B cell (primary cell): ENCODE measurements around the gene JRKL. TPM values are rescaled to one million over a fixed set of nuclear protein-coding genes. Genes with fewer than 3 reads are reported as not detected.

Source experiments
- ATAC-seq: fragments of 200-7000 bp; cut with Tn5 transposase; one replicate; pipeline ENCODE4 v1.10.0; 2021; ENCODE audit warnings: low read depth, mild to moderate bottlenecking, moderate number of reproducible peaks, moderate library complexity
- CTCF ChIA-PET: fragments of 350-600 bp; sonication (Branson Sonifier 250); formaldehyde crosslinking; loops from one replicate; lab custom pipeline; 2021; ENCODE audit warnings: antibody characterized with exemption, inconsistent platforms; lab: Charles Lee
- POLR2A ChIA-PET: fragments of 350-600 bp; sonication (Branson Sonifier 250); formaldehyde crosslinking; loops from one replicate; lab custom pipeline; 2021; ENCODE audit warnings: antibody characterized with exemption; lab: Charles Lee
- DNase-seq: peaks from one replicate; pipeline ENCODE4 v3.0.0; 2013
- H2AFZ ChIP-seq: 2 replicates; pipeline ENCODE4 v1.6.1; 2012; ENCODE audit warnings: mild to moderate bottlenecking, low read depth, low read length; ENCODE audit not compliant: insufficient read depth, poor library complexity, severe bottlenecking
- H3K27ac ChIP-seq, 2 donors: 1 replicate in 1 of 2; 2 replicates in 1 of 2; pipeline ENCODE4 v1.5.1; 2012 to 2013; ENCODE audit warnings: low read length in 2 of 2, mild to moderate bottlenecking in 2 of 2, moderate library complexity in 1 of 2
- H3K27me3 ChIP-seq, 4 experiments: fragments of 200-600 bp in 1 of 4; sonication (generic) in 1 of 4; replicated peaks in 1 of 4; 1 replicate in 2 of 4; 2 replicates in 2 of 4; pipeline versions ENCODE4 v1.6.1 to v1.7.0; 2013 to 2016; ENCODE audit warnings: low read length in 3 of 4, mild to moderate bottlenecking in 2 of 4, mixed read lengths in 1 of 4, moderate library complexity in 1 of 4; ENCODE audit not compliant: insufficient read depth in 4 of 4, control insufficient read depth in 3 of 4; ENCODE audit errors: control extremely low read depth in 1 of 4
- H3K36me3 ChIP-seq, 2 experiments: replicated peaks in 1 of 2; 1 replicate in 1 of 2; 2 replicates in 1 of 2; pipeline versions ENCODE4 v1.6.1 to v1.7.1; 2013; ENCODE audit warnings: low read length in 1 of 2; ENCODE audit not compliant: insufficient read depth in 2 of 2, control insufficient read depth in 1 of 2; ENCODE audit errors: control extremely low read depth in 1 of 2, extremely low read depth in 1 of 2
- H3K4me1 ChIP-seq, 2 donors: fragments of 200-600 bp in 1 of 2; sonication (generic) in 1 of 2; 1 replicate in 1 of 2; 2 replicates in 1 of 2; pipeline versions ENCODE4 v1.5.1 to v1.6.1; 2013 to 2017; ENCODE audit warnings: low read length in 2 of 2; ENCODE audit not compliant: control insufficient read depth in 2 of 2, insufficient read depth in 2 of 2
- H3K4me2 ChIP-seq: replicated peaks from 2 replicates; pipeline ENCODE3; 2012; ENCODE audit warnings: mild to moderate bottlenecking, low read depth, low read length; ENCODE audit not compliant: poor library complexity, severe bottlenecking
- H3K4me3 ChIP-seq, 5 experiments: fragments of 200-600 bp in 1 of 5; sonication (generic) in 1 of 5; 1 replicate in 3 of 5; 2 replicates in 2 of 5; pipeline versions ENCODE4 v1.5.1 to v1.7.0; 2011 to 2016; ENCODE audit warnings: low read length in 4 of 5, mild to moderate bottlenecking in 4 of 5, low read depth in 2 of 5, control low read depth in 1 of 5, moderate library complexity in 1 of 5; ENCODE audit not compliant: insufficient read depth in 1 of 5; ENCODE audit errors: control extremely low read depth in 1 of 5, extremely low read depth in 1 of 5
- H3K79me2 ChIP-seq: fragments of 200-600 bp; sonication (generic); one replicate; pipeline ENCODE4 v1.6.0; 2016; ENCODE audit warnings: low read length; ENCODE audit not compliant: control insufficient read depth, insufficient read depth
- H3K9ac ChIP-seq: fragments of 200-600 bp; sonication (generic); 2 replicates; pipeline ENCODE4 v1.6.1; 2017; ENCODE audit warnings: mild to moderate bottlenecking, low read length, moderate library complexity
- H3K9me3 ChIP-seq, 3 donors: one replicate each; pipeline versions ENCODE4 v1.6.1 to v1.7.1; 2013; ENCODE audit warnings: low read length in 2 of 3; ENCODE audit not compliant: control insufficient read depth in 2 of 3, insufficient read depth in 1 of 3; ENCODE audit errors: control extremely low read depth in 1 of 3
- H4K20me1 ChIP-seq: 2 replicates; pipeline ENCODE4 v1.6.0; 2012; ENCODE audit warnings: mild to moderate bottlenecking, low read length; ENCODE audit not compliant: insufficient read depth, control insufficient read depth, poor library complexity, severe bottlenecking
- H3K27ac Mint-ChIP-seq: one replicate; pipeline ENCODE4 v1.8.0; 2021; ENCODE audit warnings: mixed read lengths
- H3K27me3 Mint-ChIP-seq: one replicate; pipeline ENCODE4 v1.8.0; 2021; ENCODE audit warnings: mixed read lengths
- H3K4me1 Mint-ChIP-seq: one replicate; pipeline ENCODE4 v1.8.0; 2021; ENCODE audit warnings: mixed read lengths
- H3K4me3 Mint-ChIP-seq: one replicate; pipeline ENCODE4 v1.8.0; 2021; ENCODE audit warnings: mixed read lengths
- H3K9me3 Mint-ChIP-seq: one replicate; pipeline ENCODE4 v1.8.0; 2022; ENCODE audit warnings: mixed read lengths; ENCODE audit not compliant: insufficient read depth
- EZH2 ChIP-seq: IDR thresholded peaks from 2 replicates; pipeline ENCODE4 v1.6.1; 2012; ENCODE audit warnings: borderline replicate concordance, low read depth, mild to moderate bottlenecking, moderate library complexity, low read length; ENCODE audit not compliant: insufficient read depth, poor library complexity, severe bottlenecking
- WGBS: methylation state at CpG from one replicate; pipeline ENCODE4 v1.1.5; 2013; ENCODE audit warnings: missing lambda C conversion rate; ENCODE audit not compliant: insufficient coverage; 5-methylcytosine and 5-hydroxymethylcytosine counted together
- intact Hi-C: fragments of 100-400 bp; cut with micrococcal nuclease; formaldehyde crosslinking; loops from one replicate; pipeline ENCODE4 v1.10.0; 2022
- polyA plus RNA-seq: library from polyadenylated mRNA; depleted of rRNA; stranded (reverse); fragments of >200 nt; gene quantifications from 2 replicates; pipeline ENCODE4 v1.2.3, GENCODE V29; 2012
- total RNA-seq, 2 donors: library from RNA; stranded (reverse); fragments of 120-200 nt in 1 of 2; gene quantifications; 1 replicate in 1 of 2; 2 replicates in 1 of 2; pipeline versions ENCODE4 v1.2.3 to v1.2.4, GENCODE V29; 2013 to 2022
- TF ChIP-seq, protein P1 (sequence below): fragments of 200-600 bp; IDR thresholded peaks from one replicate; pipeline ENCODE4 v1.8.0; 2022; ENCODE audit warnings: antibody characterized with exemption, mild to moderate bottlenecking

Gene JRKL
- total and polyA plus RNA-seq, 2 donors (not counting 1 experiment from before 2014, with no cell fraction given): 2.1 to 12.9 TPM

DNA sequence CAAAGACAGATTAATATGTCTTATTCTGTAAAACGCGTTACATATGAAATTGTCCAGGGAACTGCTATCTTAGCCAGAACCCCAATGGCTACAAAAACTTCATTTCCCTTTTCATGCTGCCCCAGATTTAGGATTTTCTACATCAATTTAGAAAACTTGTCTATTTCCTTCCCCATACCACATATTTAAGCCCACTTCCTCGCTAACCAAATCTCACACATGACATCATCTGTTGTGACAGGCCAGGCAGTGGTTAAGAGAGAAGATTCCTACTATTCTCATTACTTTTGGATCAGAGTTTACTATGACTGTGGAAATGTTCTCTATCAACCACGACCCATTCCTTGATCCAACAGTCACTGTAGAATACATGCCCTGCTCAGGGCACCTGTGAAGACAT, 16.0 kb upstream of the JRKL start:
- Mint-ChIP-seq H3K9me3 (peaks cover 3% of the 10 kb centered on the region), H3K27me3 (no peaks in the 10 kb centered on the region), H3K4me3 (no peak overlapping the region), H3K27ac (no peak overlapping the region), H3K4me1 (no peaks in the 10 kb centered on the region)
- TF ChIP-seq, protein P1, sequence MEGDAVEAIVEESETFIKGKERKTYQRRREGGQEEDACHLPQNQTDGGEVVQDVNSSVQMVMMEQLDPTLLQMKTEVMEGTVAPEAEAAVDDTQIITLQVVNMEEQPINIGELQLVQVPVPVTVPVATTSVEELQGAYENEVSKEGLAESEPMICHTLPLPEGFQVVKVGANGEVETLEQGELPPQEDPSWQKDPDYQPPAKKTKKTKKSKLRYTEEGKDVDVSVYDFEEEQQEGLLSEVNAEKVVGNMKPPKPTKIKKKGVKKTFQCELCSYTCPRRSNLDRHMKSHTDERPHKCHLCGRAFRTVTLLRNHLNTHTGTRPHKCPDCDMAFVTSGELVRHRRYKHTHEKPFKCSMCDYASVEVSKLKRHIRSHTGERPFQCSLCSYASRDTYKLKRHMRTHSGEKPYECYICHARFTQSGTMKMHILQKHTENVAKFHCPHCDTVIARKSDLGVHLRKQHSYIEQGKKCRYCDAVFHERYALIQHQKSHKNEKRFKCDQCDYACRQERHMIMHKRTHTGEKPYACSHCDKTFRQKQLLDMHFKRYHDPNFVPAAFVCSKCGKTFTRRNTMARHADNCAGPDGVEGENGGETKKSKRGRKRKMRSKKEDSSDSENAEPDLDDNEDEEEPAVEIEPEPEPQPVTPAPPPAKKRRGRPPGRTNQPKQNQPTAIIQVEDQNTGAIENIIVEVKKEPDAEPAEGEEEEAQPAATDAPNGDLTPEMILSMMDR: no peak
- no peak for TF ChIP-seq EZH2
- DNase-seq (no peak), ATAC-seq (no peak)
- no peak overlapping the region for H3K9ac ChIP-seq
- intact Hi-C loops: no loop called here
- no peaks in the 10 kb centered on the region for H4K20me1 ChIP-seq
- no peak overlapping the region for H3K27ac ChIP-seq
- H3K4me1 ChIP-seq: no peaks in the 10 kb centered on the region
- no peaks in the 10 kb centered on the region for H3K9me3 ChIP-seq
- H3K4me2 ChIP-seq: no peak overlapping the region
- no peak overlapping the region for H3K4me3 ChIP-seq
- no peaks in the 10 kb centered on the region for H3K79me2 ChIP-seq
- H3K36me3 ChIP-seq: peaks cover 6 to 16% of the 10 kb centered on the region in 2 experiments
- CTCF ChIA-PET: no interaction called here
- no peaks in the 10 kb centered on the region for H3K27me3 ChIP-seq
- WGBS: 100% methylated on average over 2 of the region's 4 CpGs
- POLR2A ChIA-PET: no interaction called here
- H2AFZ ChIP-seq: no peak overlapping the region

DNA sequence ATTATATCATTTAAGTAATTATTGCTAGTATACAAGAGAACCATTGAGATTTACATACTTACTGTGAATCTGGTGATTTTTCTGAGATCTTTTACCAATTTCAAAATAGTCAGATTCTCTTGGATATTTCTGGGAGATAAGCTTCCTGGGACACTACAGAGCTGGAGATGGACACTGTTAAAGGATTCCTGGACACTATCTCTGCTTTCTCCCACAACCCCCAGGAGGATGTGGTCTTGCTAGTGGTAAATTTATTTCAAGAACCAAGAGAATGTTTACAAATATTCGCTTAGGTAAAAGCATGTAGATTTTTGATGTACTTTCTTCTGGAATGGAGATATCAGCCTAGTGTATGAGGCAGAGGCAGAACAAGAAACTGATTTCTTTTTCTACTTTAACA, 13.0 kb upstream of the JRKL start:
- POLR2A ChIA-PET: no interaction called here
- no peak for ATAC-seq

More for the DNA sequence above, 13.0 kb upstream of the JRKL start:
- H3K4me2 ChIP-seq: no peak overlapping the region
- H3K4me1 Mint-ChIP-seq: no peaks in the 10 kb centered on the region
- intact Hi-C loops: no loop called here
- WGBS: no CpG with 5 or more reads among the region's 1 CpG
- H3K4me3 Mint-ChIP-seq: no peak overlapping the region
- peaks cover 10 to 19% of the 10 kb centered on the region in 2 experiments for H3K36me3 ChIP-seq
- H3K9me3 ChIP-seq: no peaks in the 10 kb centered on the region
- no peaks in the 10 kb centered on the region for H4K20me1 ChIP-seq
- H3K27ac ChIP-seq: no peak overlapping the region
- no peak overlapping the region for H2AFZ ChIP-seq
- DNase-seq: no peak
- no peaks in the 10 kb centered on the region for H3K27me3 Mint-ChIP-seq
- H3K27ac Mint-ChIP-seq: no peak overlapping the region
- CTCF ChIA-PET: no interaction called here
- H3K27me3 ChIP-seq: no peaks in the 10 kb centered on the region
- H3K4me3 ChIP-seq: no peak overlapping the region
- H3K4me1 ChIP-seq: no peaks in the 10 kb centered on the region
- no peak overlapping the region for H3K9ac ChIP-seq
- H3K9me3 Mint-ChIP-seq: no peaks in the 10 kb centered on the region
- TF ChIP-seq EZH2: no peak
- TF ChIP-seq, protein P1: no peak
- peaks cover 5% of the 10 kb centered on the region for H3K79me2 ChIP-seq
